Hepatocyte (in vitro differentiated cells): ENCODE data around the gene MAN2A1.

Source experiments
- CTCF ChIP-seq: fragments of 200-600 bp; sonication (generic); IDR thresholded peaks from 2 replicates; pipeline ENCODE4 v1.5.1; 2016; ENCODE audit warnings: antibody characterized with exemption, mild to moderate bottlenecking; ENCODE audit not compliant: poor library complexity
- EZH2phosphoT487 ChIP-seq: fragments of 200-600 bp; sonication (generic); IDR thresholded peaks from one replicate; pipeline ENCODE4 v1.6.1; 2018; ENCODE audit warnings: antibody characterized with exemption, mild to moderate bottlenecking, low read depth, moderate library complexity; ENCODE audit not compliant: unreplicated experiment, severe bottlenecking

GRCh38 chr5:109700516-109701153 is 10.9 kb downstream of the MAN2A1 start:
- TF ChIP-seq CTCF (no peak), EZH2phosphoT487 (no peak)
